Measurements from ENCODE around the gene FBXO4. TPM values are rescaled to one million over a fixed set of nuclear protein-coding genes. Genes with fewer than 3 reads are reported as not detected.
"Not testable (repeated sequence)": the region's sequence is repeated elsewhere in the genome, so short reads cannot be mapped to it uniquely, and the experiment has no call there.

The FBXO4 gene
- total RNA-seq, 1 donor from 2014 or later = 14.4 TPM

DNA sequence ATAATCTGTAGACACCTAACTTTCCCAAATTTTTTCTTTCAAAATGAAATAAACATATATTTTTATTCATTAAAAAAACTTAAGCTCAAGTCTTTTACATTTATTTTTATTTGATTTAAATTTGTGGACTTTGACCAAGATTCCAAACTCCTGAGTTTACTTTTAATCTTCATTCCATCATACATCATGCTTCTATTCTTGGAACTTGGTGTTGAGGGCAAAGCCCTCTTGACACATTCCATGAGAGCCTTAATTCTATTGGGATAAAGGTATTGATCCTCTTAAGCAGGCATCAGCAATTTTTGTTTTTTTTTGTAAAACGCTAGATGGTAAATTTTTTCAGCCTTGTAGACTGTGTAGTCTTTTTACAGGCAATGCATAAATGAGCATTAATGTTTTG is 53.6 kb downstream of the FBXO4 start:
- intact Hi-C loops (cut with micrococcal nuclease) = no loop called here

DNA sequence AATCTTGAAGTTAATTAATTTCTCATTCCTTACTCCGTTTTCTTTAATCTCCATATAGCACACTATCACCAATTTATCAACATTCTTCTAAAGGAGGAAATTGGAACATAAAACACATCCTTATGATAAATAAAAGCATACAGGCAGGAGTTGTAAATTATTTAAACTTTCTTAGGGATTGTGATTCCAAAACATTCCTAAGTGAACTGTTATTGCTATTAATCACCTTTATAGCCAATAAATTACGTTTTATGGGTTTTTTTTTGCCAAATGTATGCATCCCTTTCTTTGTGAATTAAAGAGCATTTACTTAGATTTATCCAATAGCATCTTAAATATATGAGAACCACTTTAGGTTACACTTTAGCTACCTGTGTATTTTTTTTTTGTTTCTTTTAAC is 55.3 kb downstream of the FBXO4 start:
- intact Hi-C loops (cut with micrococcal nuclease) = no loop called here

DNA sequence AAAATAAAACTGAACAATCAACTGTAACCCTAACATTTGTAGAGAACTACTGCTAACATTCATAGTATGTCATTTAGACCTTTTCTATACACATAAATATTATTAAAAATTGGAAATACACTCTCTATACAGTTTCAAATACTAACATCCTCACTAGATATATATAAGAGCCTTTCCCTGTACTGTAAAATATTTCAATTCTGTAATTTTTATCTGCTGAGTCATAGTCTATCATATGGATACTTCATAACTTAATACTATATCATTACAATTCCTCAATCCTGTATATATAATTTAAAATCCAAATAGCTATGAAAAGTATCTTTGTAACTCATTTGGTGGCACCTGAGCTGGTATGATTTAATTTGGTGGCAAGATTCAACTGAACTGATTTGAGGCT is 55.8 kb downstream of the FBXO4 start:
- intact Hi-C loops (cut with micrococcal nuclease) = no loop called here

DNA sequence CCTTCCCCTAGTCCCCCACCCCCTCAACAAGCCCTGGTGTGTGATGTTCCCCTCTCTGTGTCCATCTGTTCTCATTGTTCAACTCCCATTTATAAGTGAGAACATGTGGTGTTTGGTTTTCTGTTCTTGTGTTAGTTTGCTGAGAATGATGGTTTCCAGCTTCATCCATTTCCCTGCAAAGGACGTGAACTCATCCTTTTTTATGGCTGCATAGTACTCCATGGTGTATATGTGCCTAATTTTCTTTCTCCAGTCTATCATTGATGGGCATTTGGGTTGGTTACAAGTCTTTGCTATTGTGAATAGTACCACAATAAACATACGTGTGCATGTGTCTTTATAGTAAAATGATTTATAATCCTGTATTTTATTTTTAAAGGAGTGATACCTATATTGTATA is 57.8 kb downstream of the FBXO4 start:
- intact Hi-C loops (cut with micrococcal nuclease) = not testable (repeated sequence)

DNA sequence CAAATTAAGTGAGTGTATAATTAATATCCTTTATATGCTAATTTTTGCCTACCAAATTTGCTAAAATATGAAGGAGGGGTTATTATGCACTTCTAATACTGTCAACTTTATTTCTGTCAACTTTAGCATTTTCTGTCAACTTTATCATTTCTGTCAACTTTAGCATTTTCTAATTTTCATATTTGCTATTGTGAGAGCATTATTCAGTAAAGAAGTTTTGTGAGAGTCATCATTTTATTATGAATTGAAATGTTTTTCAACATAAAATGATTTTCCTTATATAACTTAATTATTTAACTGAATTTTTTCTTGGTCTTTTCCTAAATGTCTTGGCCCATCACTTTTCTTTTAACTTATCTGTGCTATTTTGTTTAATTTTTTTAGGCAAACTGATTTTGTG is 58.2 kb downstream of the FBXO4 start:
- intact Hi-C loops (cut with micrococcal nuclease) = no loop called here

DNA sequence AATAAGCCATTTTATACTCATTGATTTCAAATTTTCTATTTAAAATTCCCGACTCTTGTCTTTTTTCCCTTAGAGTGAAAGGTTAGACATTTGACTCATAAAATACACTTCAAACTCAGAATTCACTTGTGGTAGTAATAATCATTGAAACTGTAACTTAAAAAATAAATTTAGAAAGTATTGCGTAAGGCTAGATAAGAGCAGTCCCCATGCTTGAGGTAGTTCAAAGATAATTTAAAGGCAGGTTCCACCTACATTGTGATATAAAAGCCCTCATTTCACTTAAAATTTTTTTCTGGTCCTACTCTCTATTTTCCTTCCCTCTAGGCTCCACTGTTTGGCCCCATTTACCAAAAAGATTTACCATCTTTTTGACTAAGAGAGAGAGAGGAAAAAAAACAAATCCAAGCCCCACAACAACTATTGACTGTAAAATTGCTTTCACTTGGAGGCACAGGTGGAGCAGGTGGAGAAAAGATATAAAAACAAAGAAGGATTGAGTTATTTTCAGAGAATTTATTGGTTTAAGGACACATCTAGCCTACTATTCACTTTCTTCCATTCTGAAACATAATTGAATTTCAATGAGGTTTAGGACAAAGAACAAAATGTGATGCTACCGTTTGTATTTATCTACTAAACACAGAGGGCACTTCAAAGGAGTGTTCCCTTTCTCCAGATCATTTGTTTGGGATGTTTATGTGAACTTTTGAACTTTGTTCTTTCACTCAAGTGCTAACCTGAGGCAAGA is 61.0 kb downstream of the FBXO4 start:
- intact Hi-C loops (cut with micrococcal nuclease) = no loop called here

Other genes with a start within 250 kb of the FBXO4 start
- gene OXCT1, start 54.9 kb upstream of the FBXO4 start, total RNA-seq = 50.7 and 55.0 TPM in 2 replicates
- 25.5 and 26.9 TPM in 2 replicates for gene RIMOC1, start 20.9 kb upstream of the FBXO4 start, total RNA-seq

Measured in T-helper 1 cell treated with Interleukin-12 subunit alpha and Interleukin-12 subunit beta and Interleukin-4 antibody, amounts not matched to agents 30 ng/mL and 1 ng/mL, for 36 hours (primary cell).